ES-I3 (cell line): ENCODE results near the gene CTTN.

ENCODE experiments used
- H3K36me3 ChIP-seq: 2 replicates; pipeline ENCODE4 v1.6.1; 2013; ENCODE audit warnings: mild to moderate bottlenecking, low read length, control low read depth, moderate library complexity; ENCODE audit not compliant: insufficient read depth
- H3K4me1 ChIP-seq: 2 replicates; pipeline ENCODE4 v1.6.1; 2013; ENCODE audit warnings: mild to moderate bottlenecking, control low read depth, low read length; ENCODE audit not compliant: insufficient read depth
- H3K9ac ChIP-seq: 2 replicates; pipeline ENCODE4 v1.6.1; 2013; ENCODE audit warnings: low read depth, mild to moderate bottlenecking, low read length, moderate library complexity
- H3K9me3 ChIP-seq: 2 replicates; pipeline ENCODE4 v1.6.1; 2013; ENCODE audit warnings: mild to moderate bottlenecking, low read length, moderate library complexity; ENCODE audit not compliant: control insufficient read depth, insufficient read depth

Gene CTTN

DNA sequence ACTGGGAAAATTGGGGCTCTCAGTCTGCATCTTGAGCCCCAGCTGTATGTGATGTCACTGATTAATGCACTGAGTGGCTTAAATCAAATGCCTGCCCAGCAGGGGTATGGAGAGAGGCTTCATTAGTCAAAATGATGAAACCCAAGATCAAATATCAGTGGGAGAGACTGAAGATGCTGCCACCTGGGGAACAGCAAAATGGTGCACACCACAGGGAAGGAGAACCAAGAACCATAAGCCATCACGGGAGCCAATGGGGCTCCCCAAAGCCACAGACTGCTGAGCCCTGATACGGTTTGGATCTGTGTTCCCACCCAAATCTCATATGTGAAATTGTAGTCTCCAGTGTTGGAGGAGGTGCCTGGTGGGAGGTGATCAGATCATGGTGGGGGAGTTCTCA, 85.6 kb downstream of the CTTN start:
- Histone ChIP-seq H3K9ac (no peak overlapping the region), H3K4me1 (peaks cover 5% of the 10 kb centered on the region; the same call in 1 of the 2 replicates), H3K9me3 (no peaks in the 10 kb centered on the region), H3K36me3 (no peaks in the 10 kb centered on the region)

DNA sequence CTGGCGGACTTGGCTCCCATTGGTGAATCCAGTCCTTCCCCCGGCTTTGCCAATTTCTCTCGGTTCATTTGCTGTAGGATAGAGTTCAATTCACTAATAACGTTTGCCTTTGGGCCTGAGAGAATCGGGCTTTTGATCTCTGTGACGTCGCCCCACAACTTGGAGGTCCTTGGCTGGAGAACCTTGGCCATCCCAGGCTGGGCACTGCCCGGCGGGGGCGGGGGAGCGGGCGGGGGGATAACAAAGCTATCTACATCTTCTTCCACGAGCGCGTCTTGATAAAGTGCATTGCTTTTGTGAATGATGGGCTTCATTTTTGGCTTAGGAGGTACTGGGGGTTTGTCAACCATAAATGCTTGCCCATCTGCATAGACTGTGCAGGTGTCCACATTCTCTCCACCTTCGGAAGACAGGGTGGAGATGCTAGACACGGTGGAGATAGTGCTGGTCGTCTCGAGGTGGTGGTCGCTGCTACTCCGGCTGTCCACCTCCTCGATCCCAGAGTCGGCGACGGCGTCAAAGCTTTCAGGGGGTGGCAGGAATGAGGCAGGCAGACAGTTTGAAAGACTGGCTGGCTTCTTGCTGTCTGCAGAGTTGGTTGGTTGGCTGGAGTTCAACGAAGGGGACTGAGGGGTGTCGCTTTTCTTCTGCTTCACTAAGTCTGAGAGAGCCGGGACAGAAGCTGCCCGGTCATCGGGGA, 87.1 kb downstream of the CTTN start:
- H3K4me1 ChIP-seq, result peaks cover 5% of the 10 kb centered on the region; the same call in 1 of the 2 replicates
- no peak overlapping the region for H3K9ac ChIP-seq
- no peaks in the 10 kb centered on the region for H3K9me3 ChIP-seq
- no peaks in the 10 kb centered on the region for H3K36me3 ChIP-seq

DNA sequence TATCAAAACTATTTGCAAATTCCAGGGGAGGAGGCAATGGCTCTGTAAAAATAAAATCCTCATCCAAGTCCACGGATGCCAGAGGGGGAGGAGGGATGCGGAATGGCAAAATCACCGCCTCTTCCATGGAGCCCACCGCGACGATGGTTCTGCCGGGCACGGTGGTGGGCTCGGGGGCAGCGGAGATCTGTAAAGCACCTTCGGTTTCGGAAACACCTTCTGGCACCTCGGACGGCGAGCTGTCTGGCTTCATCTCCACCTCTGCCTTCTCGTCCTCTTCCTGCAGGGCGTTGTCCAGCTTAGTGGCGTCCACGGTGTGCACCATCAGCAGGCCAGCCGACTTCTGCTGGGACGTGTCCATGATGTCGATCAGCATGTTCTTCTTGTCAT, 87.7 kb downstream of the CTTN start:
- Histone ChIP-seq H3K9me3 (no peaks in the 10 kb centered on the region), H3K4me1 (peaks cover 5% of the 10 kb centered on the region; the same call in 1 of the 2 replicates), H3K9ac (no peak overlapping the region), H3K36me3 (no peaks in the 10 kb centered on the region)
